ENCODE results near the gene HERC3.

HERC3 gene

GRCh38 chr4:88630756-88631155 lies 38.5 kb downstream of the HERC3 start:
- Histone ChIP-seq H3K4me3 (replicated peaks; ENCODE audit: insufficient read depth, low read length) (no peak overlapping the region), H3K27me3 (ENCODE audit: insufficient read depth, poor library complexity, severe bottlenecking) (no peaks in the 10 kb centered on the region), H3K27ac (replicated peaks) (no peak overlapping the region)
- TF ChIP-seq REST (IDR thresholded peaks at IDR 0.05; ENCODE audit: insufficient replicate concordance, low read depth) (no peak), GABPA (IDR thresholded peaks at IDR 0.05; ENCODE audit: low read depth) (no peak), POLR2AphosphoS5 (IDR thresholded peaks at IDR 0.05; ENCODE audit: low read depth) (no peak), CTCF (IDR thresholded peaks at IDR 0.05; ENCODE audit: insufficient read depth, low read length) (no peak), SPI1 (IDR thresholded peaks at IDR 0.05; ENCODE audit: borderline replicate concordance, low read depth) (no peak)
- no peak for DNase-seq (ENCODE audit: low read depth in 1 of 2, low spot score in 1 of 2)

- no peaks in the 10 kb centered on the region for H3K27me3 ChIP-seq (ENCODE audit: insufficient read depth, poor library complexity, severe bottlenecking)
- no peak for DNase-seq (ENCODE audit: low read depth in 1 of 2, low spot score in 1 of 2)
- H3K4me3 ChIP-seq (replicated peaks; ENCODE audit: insufficient read depth, low read length) = no peak overlapping the region
- H3K27ac ChIP-seq (replicated peaks) = no peak overlapping the region
- no peak for TF ChIP-seq REST (IDR thresholded peaks at IDR 0.05; ENCODE audit: insufficient replicate concordance, low read depth)
- no peak for TF ChIP-seq SPI1 (IDR thresholded peaks at IDR 0.05; ENCODE audit: borderline replicate concordance, low read depth)
- TF ChIP-seq CTCF (IDR thresholded peaks at IDR 0.05; ENCODE audit: insufficient read depth, low read length) = no peak
These were observed 51.7 kb downstream of the HERC3 start for GRCh38 chr4:88643932-88644331.

- no peak for DNase-seq (ENCODE audit: low read depth in 1 of 2, low spot score in 1 of 2)
- Histone ChIP-seq H3K4me3 (replicated peaks; ENCODE audit: insufficient read depth, low read length) (no peak overlapping the region), H3K27ac (replicated peaks) (no peak overlapping the region), H3K27me3 (ENCODE audit: insufficient read depth, poor library complexity, severe bottlenecking) (no peaks in the 10 kb centered on the region)
- TF ChIP-seq POLR2AphosphoS5 (IDR thresholded peaks at IDR 0.05; ENCODE audit: low read depth) = no peak
These were observed 53.7 kb downstream of the HERC3 start for GRCh38 chr4:88645994-88646393.

- DNase-seq (ENCODE audit: low read depth in 1 of 2, low spot score in 1 of 2) = no peak
- TF ChIP-seq SPI1 (IDR thresholded peaks at IDR 0.05; ENCODE audit: borderline replicate concordance, low read depth) (no peak), GABPA (IDR thresholded peaks at IDR 0.05; ENCODE audit: low read depth) (no peak), CTCF (IDR thresholded peaks at IDR 0.05; ENCODE audit: insufficient read depth, low read length) (no peak), POLR2AphosphoS5 (IDR thresholded peaks at IDR 0.05; ENCODE audit: low read depth) (no peak), REST (IDR thresholded peaks at IDR 0.05; ENCODE audit: insufficient replicate concordance, low read depth) (no peak)
- no peaks in the 10 kb centered on the region for H3K27me3 ChIP-seq (ENCODE audit: insufficient read depth, poor library complexity, severe bottlenecking)
- no peak overlapping the region for H3K27ac ChIP-seq (replicated peaks)
- no peak overlapping the region for H3K4me3 ChIP-seq (replicated peaks; ENCODE audit: insufficient read depth, low read length)
These were observed 54.4 kb downstream of the HERC3 start for GRCh38 chr4:88646528-88647280.

Data from HL-60 (cell line).